ENCODE data around the gene AHDC1. TPM values are rescaled to one million over a fixed set of nuclear protein-coding genes. Genes with fewer than 3 reads are reported as not detected.

AHDC1 gene
- total and polyA plus RNA-seq, 9 of the 15 experiments (the other 6 are each of a cell fraction or from before 2014, with no cell fraction given): 0.21 to 36.4 (median 4.7) TPM

DNA sequence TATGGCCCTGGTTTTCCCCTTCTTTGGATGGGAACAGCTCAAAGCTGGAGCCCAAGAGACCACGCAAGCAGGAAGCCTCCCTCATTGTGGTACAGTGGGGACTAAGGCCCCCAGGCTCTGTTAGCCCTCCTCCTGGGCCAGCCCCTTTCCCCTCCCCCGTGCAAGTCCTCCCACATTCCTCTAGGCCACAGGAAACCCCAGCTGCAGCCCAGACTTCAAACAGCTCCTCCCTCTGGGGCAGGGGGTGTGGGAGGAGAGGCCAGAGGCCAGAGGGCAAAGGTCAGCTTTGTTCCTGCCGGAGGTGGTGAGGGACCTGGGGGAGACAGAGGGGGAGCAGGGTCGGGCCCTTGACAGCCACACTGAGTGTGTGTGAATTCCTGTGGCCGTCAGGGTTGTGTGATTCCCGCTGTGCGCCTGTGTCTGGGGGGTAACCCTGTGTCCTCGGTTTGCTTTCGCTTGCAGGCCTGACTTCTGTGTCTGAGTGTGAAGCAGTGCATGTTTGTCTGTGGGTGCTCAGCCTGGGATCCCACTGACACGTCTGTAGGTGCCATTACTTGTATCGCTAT is 3.4 kb upstream of the AHDC1 start (continued):
- TF ChIP-seq, protein P1, sequence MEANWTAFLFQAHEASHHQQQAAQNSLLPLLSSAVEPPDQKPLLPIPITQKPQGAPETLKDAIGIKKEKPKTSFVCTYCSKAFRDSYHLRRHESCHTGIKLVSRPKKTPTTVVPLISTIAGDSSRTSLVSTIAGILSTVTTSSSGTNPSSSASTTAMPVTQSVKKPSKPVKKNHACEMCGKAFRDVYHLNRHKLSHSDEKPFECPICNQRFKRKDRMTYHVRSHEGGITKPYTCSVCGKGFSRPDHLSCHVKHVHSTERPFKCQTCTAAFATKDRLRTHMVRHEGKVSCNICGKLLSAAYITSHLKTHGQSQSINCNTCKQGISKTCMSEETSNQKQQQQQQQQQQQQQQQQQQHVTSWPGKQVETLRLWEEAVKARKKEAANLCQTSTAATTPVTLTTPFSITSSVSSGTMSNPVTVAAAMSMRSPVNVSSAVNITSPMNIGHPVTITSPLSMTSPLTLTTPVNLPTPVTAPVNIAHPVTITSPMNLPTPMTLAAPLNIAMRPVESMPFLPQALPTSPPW (CRISPR knock-in tag; IDR thresholded peaks at IDR 0.05): peak; percentile 71
- TF ChIP-seq NONO (IDR thresholded peaks at IDR 0.05; ENCODE audit: low read depth in 2 of 2, low read length in 1 of 2) (no peak), ILK (tag; IDR thresholded peaks at IDR 0.05; ENCODE audit: borderline replicate concordance, low read depth) (no peak), MEF2A (IDR thresholded peaks at IDR 0.05; ENCODE audit: control insufficient read depth, low read depth, low read length) (no peak), NCOA1 (IDR thresholded peaks at IDR 0.05; ENCODE audit: low read depth) (no peak), KDM1A (IDR thresholded peaks at IDR 0.05) (peak; percentile 78 to 84), FOS (IDR thresholded peaks at IDR 0.05; ENCODE audit: extremely low read depth, insufficient read length) (no peak), JUND (IDR thresholded peaks at IDR 0.05; ENCODE audit: borderline replicate concordance, low read depth, low read length) (peak; percentile 15; the same call in 1 of the 2 replicates), JUND (tag; IDR thresholded peaks at IDR 0.05; ENCODE audit: borderline replicate concordance, low read depth, low read length) (no peak; the same call in 2 of the 3 replicates), FOXK2 (conservative IDR thresholded peaks at IDR 0.05 in 1 of 2, IDR thresholded peaks at IDR 0.05 in 1 of 2; ENCODE audit: low read depth in 2 of 2) (no peak), HLTF (IDR thresholded peaks at IDR 0.05) (no peak), ZFP30 (CRISPR knock-in tag; IDR thresholded peaks at IDR 0.05; ENCODE audit: borderline replicate concordance) (no peak), ZNF445 (CRISPR knock-in tag; IDR thresholded peaks at IDR 0.05; ENCODE audit: low read depth) (no peak), EGR1 (conservative IDR thresholded peaks at IDR 0.05) (peak; percentile 87), JUNB (CRISPR knock-in tag; conservative IDR thresholded peaks at IDR 0.05) (no peak), CTBP1 (IDR thresholded peaks at IDR 0.05; ENCODE audit: borderline replicate concordance) (no peak), SMAD4 (CRISPR knock-in tag; conservative IDR thresholded peaks at IDR 0.05) (no peak), PHTF2 (CRISPR knock-in tag; IDR thresholded peaks at IDR 0.05) (no peak), MAFK (IDR thresholded peaks at IDR 0.05; ENCODE audit: low read length) (no peak), SMARCB1 (IDR thresholded peaks at IDR 0.05; ENCODE audit: insufficient read length, low read depth) (no peak)
- TF ChIP-seq, protein P2, sequence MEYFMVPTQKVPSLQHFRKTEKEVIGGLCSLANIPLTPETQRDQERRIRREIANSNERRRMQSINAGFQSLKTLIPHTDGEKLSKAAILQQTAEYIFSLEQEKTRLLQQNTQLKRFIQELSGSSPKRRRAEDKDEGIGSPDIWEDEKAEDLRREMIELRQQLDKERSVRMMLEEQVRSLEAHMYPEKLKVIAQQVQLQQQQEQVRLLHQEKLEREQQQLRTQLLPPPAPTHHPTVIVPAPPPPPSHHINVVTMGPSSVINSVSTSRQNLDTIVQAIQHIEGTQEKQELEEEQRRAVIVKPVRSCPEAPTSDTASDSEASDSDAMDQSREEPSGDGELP (CRISPR knock-in tag; IDR thresholded peaks at IDR 0.05; ENCODE audit: borderline replicate concordance): peak; percentile 88
- TF ChIP-seq, protein P3, sequence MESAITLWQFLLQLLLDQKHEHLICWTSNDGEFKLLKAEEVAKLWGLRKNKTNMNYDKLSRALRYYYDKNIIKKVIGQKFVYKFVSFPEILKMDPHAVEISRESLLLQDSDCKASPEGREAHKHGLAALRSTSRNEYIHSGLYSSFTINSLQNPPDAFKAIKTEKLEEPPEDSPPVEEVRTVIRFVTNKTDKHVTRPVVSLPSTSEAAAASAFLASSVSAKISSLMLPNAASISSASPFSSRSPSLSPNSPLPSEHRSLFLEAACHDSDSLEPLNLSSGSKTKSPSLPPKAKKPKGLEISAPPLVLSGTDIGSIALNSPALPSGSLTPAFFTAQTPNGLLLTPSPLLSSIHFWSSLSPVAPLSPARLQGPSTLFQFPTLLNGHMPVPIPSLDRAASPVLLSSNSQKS (CRISPR knock-in tag; IDR thresholded peaks at IDR 0.05): no peak
- TF ChIP-seq, protein P4, sequence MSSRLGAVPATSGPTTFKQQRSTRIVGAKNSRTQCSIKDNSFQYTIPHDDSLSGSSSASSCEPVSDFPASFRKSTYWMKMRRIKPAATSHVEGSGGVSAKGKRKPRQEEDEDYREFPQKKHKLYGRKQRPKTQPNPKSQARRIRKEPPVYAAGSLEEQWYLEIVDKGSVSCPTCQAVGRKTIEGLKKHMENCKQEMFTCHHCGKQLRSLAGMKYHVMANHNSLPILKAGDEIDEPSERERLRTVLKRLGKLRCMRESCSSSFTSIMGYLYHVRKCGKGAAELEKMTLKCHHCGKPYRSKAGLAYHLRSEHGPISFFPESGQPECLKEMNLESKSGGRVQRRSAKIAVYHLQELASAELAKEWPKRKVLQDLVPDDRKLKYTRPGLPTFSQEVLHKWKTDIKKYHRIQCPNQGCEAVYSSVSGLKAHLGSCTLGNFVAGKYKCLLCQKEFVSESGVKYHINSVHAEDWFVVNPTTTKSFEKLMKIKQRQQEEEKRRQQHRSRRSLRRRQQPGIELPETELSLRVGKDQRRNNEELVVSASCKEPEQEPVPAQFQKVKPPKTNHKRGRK (tag; IDR thresholded peaks at IDR 0.05): no peak

All from K562 (cell line).